Neutrophil (primary cell): Measurements from ENCODE around the gene WFDC9.
"Not testable (repeated sequence)": the region's sequence is repeated elsewhere in the genome, so short reads cannot be mapped to it uniquely, and the experiment has no call there.

Experiments
- H3K27ac ChIP-seq: fragments of 200-600 bp; sonication (generic); 2 replicates; pipeline ENCODE4 v1.5.1; 2016; ENCODE audit warnings: mild to moderate bottlenecking, moderate library complexity
- H3K27me3 ChIP-seq: fragments of 200-600 bp; sonication (generic); 2 replicates; pipeline ENCODE4 v1.6.0; 2016; ENCODE audit warnings: mild to moderate bottlenecking
- H3K36me3 ChIP-seq: fragments of 200-600 bp; sonication (generic); 2 replicates; pipeline ENCODE4 v1.5.1; 2017
- H3K4me1 ChIP-seq, 2 experiments: fragments of 200-600 bp in 1 of 2; sonication (generic) in 1 of 2; 1 replicate in 1 of 2; 2 replicates in 1 of 2; pipeline versions ENCODE4 v1.5.1 to v1.6.1; 2013 to 2016; ENCODE audit warnings: low read depth in 1 of 2, low read length in 1 of 2, mild to moderate bottlenecking in 1 of 2, moderate library complexity in 1 of 2; ENCODE audit not compliant: control insufficient read depth in 1 of 2, insufficient read depth in 1 of 2
- H3K4me3 ChIP-seq, 2 experiments: fragments of 200-600 bp in 1 of 2; sonication (generic) in 1 of 2; 1 replicate in 1 of 2; 2 replicates in 1 of 2; pipeline ENCODE4 v1.5.1; 2013 to 2016; ENCODE audit warnings: low read depth in 1 of 2, low read length in 1 of 2, mild to moderate bottlenecking in 1 of 2, moderate library complexity in 1 of 2
- H3K9me3 ChIP-seq: fragments of 200-600 bp; sonication (generic); 2 replicates; pipeline ENCODE4 v1.5.1; 2016
- CTCF ChIP-seq: fragments of 200-600 bp; sonication (generic); IDR thresholded peaks from 2 replicates; pipeline ENCODE4 v1.5.1; 2016; ENCODE audit warnings: antibody characterized with exemption

The WFDC9 gene

GRCh38 chr20:45576995-45577394 is 54.1 kb downstream of the WFDC9 start:
- Histone ChIP-seq H3K4me1 (no peaks in the 10 kb centered on the region), H3K9me3 (no peaks in the 10 kb centered on the region), H3K36me3 (no peaks in the 10 kb centered on the region), H3K4me3 (no peak overlapping the region), H3K27me3 (peaks cover 27% of the 10 kb centered on the region), H3K27ac (no peak overlapping the region)
- no peak for TF ChIP-seq CTCF

GRCh38 chr20:45575931-45576330 is 55.2 kb downstream of the WFDC9 start:
- Histone ChIP-seq H3K4me3 (no peak overlapping the region), H3K9me3 (no peaks in the 10 kb centered on the region), H3K27me3 (peaks cover 28% of the 10 kb centered on the region), H3K36me3 (no peaks in the 10 kb centered on the region), H3K27ac (no peak overlapping the region), H3K4me1 (no peaks in the 10 kb centered on the region)
- TF ChIP-seq CTCF, result no peak

- H3K9me3 ChIP-seq, H3K27ac ChIP-seq, H3K4me1 ChIP-seq, H3K36me3 ChIP-seq, H3K4me3 ChIP-seq: not testable (repeated sequence)
- peaks cover 12% of the 10 kb centered on the region for H3K27me3 ChIP-seq
These were observed 61.4 kb downstream of the WFDC9 start for GRCh38 chr20:45569650-45570049.

GRCh38 chr20:45564760-45565276 is 66.3 kb downstream of the WFDC9 start:
- no peaks in the 10 kb centered on the region for H3K4me1 ChIP-seq
- no peak for TF ChIP-seq CTCF
- no peaks in the 10 kb centered on the region for H3K36me3 ChIP-seq

More at GRCh38 chr20:45564760-45565276, 66.3 kb downstream of the WFDC9 start:
- Histone ChIP-seq H3K27me3 (peaks cover 27% of the 10 kb centered on the region), H3K4me3 (no peak overlapping the region), H3K9me3 (no peaks in the 10 kb centered on the region), H3K27ac (no peak overlapping the region)
